ENCODE measurements around the gene TNNI2. TPM values are rescaled to one million over a fixed set of nuclear protein-coding genes. Genes with fewer than 3 reads are reported as not detected.
"Not testable (repeated sequence)": the region's sequence is repeated elsewhere in the genome, so short reads cannot be mapped to it uniquely, and the experiment has no call there.

The TNNI2 gene
- total RNA-seq, 1 donor from 2014 or later, result not detected

- H3K36me3 ChIP-seq, result peaks cover 20 to 38% of the 10 kb centered on the region in 2 donors
- no peaks in the 10 kb centered on the region for H3K9me3 ChIP-seq
- H3K27me3 ChIP-seq, result no peaks in the 10 kb centered on the region
- intact Hi-C loops (cut with DNase I), result loop anchor here (5.0 kb wide), 3 partner anchors 34 to 269 kb away; partner anchors contain the start of genes SYT8 and TNNT3
- H3K4me1 ChIP-seq, result peaks cover 4 to 23% of the 10 kb centered on the region in 2 donors
- no peak for TF ChIP-seq CTCF (IDR thresholded peaks at IDR 0.05)
- H3K27ac ChIP-seq, result no peak overlapping the region
- DNase-seq (ENCODE audit: low spot score in 2 of 2), result no peak
- H3K4me3 ChIP-seq, result no peak overlapping the region
Measured at GRCh38 chr11:1883346-1884302, 44.8 kb downstream of the TNNI2 start.

DNA sequence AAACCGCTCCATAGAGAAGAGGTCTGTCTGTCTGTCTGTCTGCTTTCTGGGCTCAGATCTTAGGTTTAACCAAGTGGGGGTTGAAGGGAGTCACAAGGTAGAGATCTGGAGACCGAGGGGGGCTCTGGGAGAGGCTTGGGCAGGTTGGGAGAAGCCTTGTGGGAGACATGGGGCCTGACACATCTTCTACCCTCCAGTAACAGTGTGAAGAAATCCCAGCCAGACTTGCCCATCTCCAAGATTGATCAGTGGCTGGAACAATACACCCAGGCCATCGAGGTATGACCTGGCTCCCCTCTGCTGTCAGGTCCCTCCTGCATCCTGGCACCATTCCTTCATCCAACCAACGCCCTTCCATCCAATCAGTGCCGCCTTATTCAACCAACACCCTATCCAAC is 45.5 kb downstream of the TNNI2 start:
- no peak overlapping the region for H3K4me3 ChIP-seq
- intact Hi-C loops (cut with DNase I), result loop anchor here (5.0 kb wide), 3 partner anchors 33 to 268 kb away; partner anchors contain the start of genes SYT8 and TNNT3
- H3K27ac ChIP-seq, result no peak overlapping the region
- TF ChIP-seq CTCF (IDR thresholded peaks at IDR 0.05), result no peak
- no peak for DNase-seq (ENCODE audit: low spot score in 2 of 2)
- H3K27me3 ChIP-seq, result no peaks in the 10 kb centered on the region
- no peaks in the 10 kb centered on the region for H3K9me3 ChIP-seq
- H3K36me3 ChIP-seq, result peaks cover 20 to 43% of the 10 kb centered on the region in 2 donors
- peaks cover 4 to 23% of the 10 kb centered on the region in 2 donors for H3K4me1 ChIP-seq

GRCh38 chr11:1886551-1886950 is 47.8 kb downstream of the TNNI2 start:
- H3K36me3 ChIP-seq, result peaks cover 20 to 43% of the 10 kb centered on the region in 2 donors
- H3K9me3 ChIP-seq; H3K4me3 ChIP-seq; DNase-seq (ENCODE audit: low spot score in 2 of 2); H3K27me3 ChIP-seq; H3K4me1 ChIP-seq; H3K27ac ChIP-seq; intact Hi-C loops (cut with DNase I): not testable (repeated sequence)

DNA sequence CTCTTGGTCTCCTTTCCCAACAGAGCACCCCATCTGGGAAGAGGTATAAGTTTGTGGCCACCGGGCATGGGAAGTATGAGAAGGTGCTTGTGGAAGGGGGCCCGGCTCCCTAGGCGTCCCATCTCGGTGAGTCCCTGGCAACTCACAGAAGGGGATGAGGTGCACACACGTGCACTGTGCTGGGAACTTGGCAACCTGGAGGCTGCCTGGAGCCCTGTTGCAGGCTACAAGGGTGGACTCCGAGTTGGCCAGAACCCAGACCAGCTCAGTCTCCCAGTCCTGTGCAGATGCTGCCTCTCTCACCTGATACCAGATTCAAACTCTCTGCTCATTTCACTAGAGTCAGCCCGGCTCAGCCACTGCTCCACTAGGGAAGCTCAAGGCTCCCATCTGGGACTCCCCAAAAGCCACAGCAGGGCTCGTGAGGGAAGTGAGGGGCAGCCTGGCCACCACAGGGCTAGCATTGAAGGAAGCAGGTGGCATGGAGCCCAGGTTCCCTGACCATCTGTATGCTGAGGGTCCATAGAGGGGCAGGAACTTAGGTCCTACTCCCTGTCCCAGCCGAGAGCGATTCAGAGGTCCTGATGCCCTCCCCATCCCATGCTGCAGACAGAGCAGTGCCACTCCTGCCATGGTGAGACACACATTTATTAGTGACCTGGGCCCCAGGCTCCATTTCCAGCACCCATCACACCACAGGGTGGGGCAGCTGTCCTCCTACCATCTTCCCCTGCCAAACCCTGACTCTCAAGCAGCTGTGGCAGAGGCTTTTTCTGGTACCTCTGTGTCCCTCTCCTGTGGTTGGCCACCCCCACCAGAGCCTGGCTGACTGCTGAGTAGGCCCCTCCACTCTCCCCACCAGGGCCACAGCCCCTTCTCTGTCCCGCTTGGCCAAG is 48.9 kb downstream of the TNNI2 start:
- intact Hi-C loops (cut with DNase I), result no loop called here
- no peak for DNase-seq (ENCODE audit: low spot score in 2 of 2)

GRCh38 chr11:1888347-1888753 is 49.6 kb downstream of the TNNI2 start:
- no peaks in the 10 kb centered on the region for H3K27me3 ChIP-seq
- no peak for TF ChIP-seq CTCF (IDR thresholded peaks at IDR 0.05)
- no peaks in the 10 kb centered on the region for H3K4me1 ChIP-seq
- intact Hi-C loops (cut with DNase I), result no loop called here
- no peak overlapping the region for H3K27ac ChIP-seq
- no peaks in the 10 kb centered on the region for H3K9me3 ChIP-seq
- H3K36me3 ChIP-seq, result peaks cover 20 to 35% of the 10 kb centered on the region in 2 donors
- DNase-seq (ENCODE audit: low spot score in 2 of 2), result no peak
- no peak overlapping the region for H3K4me3 ChIP-seq

More for the DNA sequence above, 48.9 kb downstream of the TNNI2 start:
- no peak overlapping the region for H3K27ac ChIP-seq
- no peak overlapping the region for H3K4me3 ChIP-seq
- H3K4me1 ChIP-seq, result no peaks in the 10 kb centered on the region
- TF ChIP-seq CTCF (IDR thresholded peaks at IDR 0.05), result no peak
- H3K36me3 ChIP-seq, result peaks cover 20 to 41% of the 10 kb centered on the region in 2 donors
- H3K9me3 ChIP-seq, result no peaks in the 10 kb centered on the region
- H3K27me3 ChIP-seq, result no peaks in the 10 kb centered on the region

All from ascending aorta (tissue), 2 donors.